GM21737 (cell line): ENCODE data around the gene CLSTN2.

ENCODE experiments used
- ATAC-seq: cut with Tn5 transposase; IDR thresholded peaks from one replicate; pipeline ENCODE4 v1.9.1; 2021; ENCODE audit warnings: mild to moderate bottlenecking, moderate library complexity; ENCODE audit not compliant: unreplicated experiment

CLSTN2 gene

DNA sequence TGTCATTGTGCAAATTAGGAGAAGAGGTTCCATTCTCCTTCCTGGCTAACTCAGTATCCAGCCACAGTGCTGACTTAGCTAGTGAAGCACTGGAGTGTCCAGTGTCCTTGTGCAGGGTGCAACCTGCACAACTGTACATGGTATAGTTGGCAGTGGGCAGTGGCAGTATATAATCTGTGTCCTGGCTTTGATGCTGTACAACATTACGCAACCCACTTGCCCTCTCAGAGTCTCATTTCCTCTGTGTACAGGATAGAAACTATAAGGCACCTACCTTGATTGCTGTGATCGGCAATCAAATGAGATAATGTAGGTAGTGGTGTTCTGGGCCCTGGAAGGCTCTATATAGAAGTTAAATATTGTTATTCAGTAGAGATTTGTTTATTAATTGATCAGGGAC is 333.6 kb downstream of the CLSTN2 start:
- ATAC-seq: no peak

DNA sequence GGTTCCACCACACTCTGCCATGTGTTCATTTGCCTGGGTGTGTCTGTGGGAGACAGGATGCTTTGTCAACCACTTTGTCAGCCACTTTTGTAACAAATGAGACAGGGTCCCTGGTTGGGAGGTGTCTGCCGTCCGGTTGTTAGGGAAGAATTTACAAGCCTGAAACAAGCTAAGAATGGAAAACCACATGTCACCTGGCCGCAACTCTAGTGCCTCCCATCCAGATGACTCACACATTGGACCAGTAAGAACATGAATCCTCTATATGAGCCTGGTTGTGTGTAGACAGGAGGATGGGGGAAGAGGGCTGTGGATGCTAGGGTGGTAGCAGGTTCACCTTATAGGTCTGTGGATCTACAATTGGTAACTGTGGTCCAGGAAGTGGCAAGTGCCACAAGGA is 335.3 kb downstream of the CLSTN2 start:
- ATAC-seq: no peak

DNA sequence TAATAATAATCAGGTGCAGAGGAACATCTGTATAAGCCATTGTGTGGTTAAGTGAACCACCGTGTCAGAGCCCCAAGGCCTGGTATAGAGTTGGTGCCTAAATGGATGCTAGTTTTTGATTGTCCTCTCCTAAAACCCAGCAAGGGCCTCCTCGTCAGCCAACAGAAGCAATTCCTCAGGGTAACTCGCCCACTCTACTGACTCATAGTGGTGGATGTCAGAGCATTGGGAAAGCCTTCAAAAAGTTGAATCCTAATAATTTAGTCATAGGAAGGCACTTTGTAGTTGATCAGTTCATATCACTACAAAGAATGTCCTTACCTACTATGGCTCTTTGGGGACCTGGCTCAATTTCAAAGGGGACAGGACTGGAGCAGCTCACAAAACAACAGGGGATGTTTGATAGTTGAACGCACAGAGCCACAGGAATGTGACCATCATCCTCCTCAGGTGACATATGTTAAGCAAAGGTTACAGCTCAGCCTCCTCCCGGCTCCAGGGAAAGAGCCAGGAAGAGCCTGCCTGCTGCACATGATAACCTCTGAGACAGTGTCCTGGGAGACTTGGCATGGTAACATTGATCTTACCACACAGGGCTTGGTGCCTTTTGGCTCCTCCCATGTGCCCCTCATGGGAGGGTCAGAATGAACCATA is 338.7 kb downstream of the CLSTN2 start:
- no peak for ATAC-seq

DNA sequence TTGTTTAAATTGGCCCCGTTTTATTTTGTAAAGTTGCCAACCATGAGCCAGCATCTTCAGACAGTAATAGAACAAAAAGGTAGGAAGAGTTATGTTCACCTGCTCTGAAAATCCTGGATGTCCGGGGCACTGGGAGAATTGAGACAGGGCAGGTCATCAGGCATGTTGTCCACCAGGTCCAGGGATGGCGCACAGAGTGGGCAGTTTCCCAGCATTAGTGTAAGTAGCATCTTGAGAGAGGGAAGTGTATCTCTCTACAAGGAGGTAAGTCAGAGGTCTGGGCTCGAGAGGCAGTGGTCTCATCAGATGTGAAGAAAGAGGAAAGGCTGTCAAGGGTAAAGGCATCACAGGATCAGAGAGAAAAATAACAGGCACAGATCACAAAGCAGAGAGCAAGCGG is 339.4 kb downstream of the CLSTN2 start:
- ATAC-seq: no peak

DNA sequence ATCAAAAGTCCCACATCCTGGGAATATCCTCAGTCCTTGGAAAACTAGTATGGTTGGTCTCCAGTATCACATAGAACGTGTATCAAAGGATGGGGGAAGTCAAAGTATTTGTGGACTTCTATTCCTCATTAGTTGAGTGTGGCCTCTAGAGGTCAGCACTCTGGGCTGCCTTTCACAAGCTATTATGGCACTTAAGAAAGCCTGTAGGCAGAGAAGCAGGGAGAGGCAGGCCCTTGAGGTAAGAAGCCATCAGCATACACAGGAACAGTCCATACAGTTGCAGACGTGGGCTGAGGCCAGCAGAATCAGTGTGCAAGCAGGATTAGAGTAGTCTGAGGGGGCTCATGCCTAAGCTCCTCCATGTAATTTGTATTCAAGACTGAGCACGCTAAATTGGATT is 341.7 kb downstream of the CLSTN2 start:
- no peak for ATAC-seq

DNA sequence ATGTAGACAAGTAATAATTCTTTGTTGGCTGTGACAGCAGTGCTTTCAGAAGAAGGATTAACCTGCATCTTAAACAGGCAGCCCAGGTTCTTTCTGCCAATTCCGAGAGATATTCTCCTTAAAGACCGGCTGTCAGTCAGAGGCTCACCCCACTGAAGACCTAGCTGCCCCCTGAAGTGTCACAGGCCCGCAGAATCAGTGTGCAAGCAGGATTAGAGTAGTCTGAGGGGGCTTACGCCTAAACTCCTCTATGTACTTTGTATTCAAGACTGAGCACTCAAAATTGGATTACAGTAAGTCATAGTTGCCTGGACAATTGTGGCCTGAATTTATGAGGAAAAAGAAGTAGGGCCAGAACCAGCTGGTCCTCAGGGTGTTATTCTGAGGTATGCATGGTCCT is 342.9 kb downstream of the CLSTN2 start:
- no peak for ATAC-seq

DNA sequence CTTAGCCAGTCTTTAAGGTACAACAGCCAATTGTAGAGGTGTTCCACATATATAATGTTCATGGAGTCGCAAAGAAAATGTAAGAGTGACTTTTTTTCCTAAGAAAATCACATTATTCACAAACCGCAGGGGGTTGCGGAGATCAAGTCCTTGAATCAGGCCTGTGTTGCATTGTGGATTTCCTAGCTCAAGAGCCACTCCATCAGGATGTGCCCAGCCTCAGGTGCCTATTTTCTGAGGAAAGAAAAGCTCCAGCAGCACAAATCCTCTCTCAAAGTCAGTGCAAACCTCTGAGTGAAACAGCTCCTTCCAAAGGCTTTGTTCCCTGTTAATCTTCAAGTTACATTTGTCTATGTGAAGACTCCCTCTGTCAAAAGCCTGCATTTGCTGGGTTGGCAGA is 349.4 kb downstream of the CLSTN2 start:
- ATAC-seq: no peak

DNA sequence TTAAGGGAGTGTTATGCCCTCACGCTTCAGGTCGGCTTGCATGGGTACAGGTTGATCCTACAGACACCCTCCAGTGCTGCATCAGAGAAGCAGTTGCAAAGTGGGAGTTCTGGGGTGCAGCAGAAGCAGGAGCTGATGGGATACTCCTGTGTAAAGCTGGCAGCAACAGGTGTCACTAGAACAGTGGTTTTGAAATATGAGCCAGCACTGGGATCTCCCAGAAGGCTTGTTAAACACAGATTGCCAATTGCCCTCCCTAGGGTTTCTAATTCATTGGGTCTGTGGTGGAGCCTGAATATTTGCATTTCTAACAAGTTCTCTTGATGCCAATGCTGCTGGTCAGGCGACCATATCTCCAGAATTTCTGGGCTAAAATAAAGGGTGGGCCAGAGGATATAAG is 350.4 kb downstream of the CLSTN2 start:
- no peak for ATAC-seq

DNA sequence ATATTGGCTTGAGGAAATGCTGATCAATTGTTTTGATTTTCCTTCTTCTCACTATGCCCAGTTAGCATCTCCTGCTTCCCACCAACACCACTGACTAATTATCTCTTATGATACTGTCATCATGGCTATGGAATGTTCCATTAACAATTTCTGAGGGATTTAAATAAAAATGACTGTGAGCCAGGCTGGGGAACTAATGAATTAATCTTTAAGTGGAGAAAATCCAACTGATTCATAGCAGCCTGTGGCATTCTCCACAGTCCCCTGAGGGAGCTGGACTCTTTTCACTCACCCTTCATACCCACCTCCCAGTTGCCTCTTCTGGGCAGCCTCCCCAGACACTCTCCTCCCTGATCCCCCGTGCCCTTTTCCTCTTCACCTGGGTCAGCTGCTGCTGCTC is 353.6 kb downstream of the CLSTN2 start:
- no peak for ATAC-seq

DNA sequence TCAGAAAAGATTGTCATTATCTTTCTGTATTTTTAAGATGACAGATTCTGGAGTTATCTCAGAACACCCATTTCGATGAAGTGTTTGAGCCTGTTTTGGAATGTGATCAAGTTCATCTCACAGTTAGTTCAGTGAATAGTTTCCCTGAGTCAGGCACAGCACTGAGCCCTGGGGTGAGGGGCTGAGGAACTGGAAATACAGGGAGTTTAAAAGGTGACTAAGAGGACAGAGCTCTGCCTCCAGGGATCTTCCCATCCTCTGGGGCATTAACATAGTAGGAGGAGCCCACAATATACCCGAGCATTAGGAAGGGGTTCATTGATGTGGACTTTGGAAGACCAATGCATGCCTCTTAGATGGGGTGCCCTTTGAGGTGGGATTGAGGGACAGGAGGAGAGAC is 355.1 kb downstream of the CLSTN2 start:
- no peak for ATAC-seq

DNA sequence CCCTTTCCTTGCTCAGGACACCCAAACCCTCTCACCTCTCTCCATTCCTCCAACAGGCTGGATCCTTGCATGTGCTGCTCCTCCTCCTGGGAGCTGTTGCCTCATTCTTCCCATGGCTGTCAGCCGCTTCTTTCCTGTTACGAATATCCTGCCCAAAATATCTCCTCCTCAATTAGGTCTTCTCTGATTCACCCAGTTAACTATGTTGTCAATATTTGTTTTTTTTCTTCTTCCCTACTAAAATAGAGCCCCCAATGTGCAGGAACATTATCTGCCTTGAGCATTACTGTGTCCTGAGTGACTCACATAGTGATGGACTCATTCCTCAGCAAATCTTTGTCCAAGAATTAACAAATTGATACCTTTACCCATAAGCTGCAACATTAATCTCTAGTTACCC is 357.2 kb downstream of the CLSTN2 start:
- no peak for ATAC-seq

DNA sequence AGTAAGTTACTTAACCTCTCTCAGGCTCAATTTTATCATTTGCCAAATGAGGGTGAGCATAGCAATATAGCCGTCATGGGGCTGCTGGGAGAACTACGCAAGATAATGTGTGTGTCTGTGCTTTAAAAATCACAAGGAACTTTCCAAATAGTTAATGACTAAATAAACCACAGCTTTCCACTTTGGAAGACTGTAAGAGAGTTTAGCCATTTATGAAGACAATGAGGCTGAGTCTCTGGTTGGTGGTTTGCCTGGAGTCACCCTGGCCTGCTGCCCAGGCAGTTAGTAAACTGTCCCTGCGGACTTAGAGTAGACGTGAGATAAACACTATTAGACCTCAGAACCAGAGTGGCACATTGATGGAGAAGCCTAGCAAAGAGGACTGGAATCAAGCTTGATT is 357.7 kb downstream of the CLSTN2 start:
- ATAC-seq: no peak

DNA sequence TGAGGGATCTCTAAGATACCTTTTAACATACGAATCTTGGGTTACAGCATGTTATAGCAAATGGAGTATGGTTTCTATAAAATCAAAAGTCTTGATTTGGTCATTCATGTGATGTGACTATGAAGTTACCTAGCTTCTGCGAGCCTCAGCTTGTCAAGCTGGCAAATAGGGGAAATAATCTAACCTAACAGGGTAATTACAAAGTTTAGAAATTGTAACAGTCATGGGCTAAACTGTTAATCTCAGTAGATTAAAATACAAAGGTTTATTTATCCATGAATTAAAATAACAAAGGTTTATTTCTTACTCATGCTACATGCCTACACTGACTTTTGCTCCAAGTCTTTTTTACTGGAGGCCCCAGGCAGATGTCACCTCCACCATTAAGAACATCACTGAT is 359.1 kb downstream of the CLSTN2 start:
- ATAC-seq: no peak

DNA sequence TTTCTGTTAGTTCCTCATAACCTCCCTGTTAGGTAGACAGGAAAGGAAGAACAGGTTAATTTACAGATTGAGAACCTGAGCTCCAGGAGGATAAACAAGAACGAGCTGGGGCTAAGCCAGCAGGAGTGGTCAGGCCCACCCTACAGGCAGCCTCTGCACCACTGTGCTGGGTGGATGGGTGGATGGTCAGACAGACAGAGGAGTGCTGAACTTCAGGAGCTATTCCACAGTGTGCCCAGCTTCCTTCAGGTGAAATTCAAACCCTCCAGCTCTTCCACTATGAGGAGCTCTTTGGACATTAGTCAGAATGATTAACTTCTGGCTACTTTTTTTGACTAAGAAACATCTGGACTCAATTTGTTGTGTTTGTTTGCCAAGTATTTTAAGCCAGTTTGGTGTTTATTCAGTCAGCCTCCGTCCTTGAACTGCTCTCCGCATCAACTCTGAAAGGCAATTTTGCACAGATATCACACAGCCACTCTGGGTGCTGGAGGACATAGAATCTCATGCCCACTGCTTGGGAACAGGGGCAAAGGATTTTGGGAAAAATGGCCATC is 361.9 kb downstream of the CLSTN2 start:
- no peak for ATAC-seq

DNA sequence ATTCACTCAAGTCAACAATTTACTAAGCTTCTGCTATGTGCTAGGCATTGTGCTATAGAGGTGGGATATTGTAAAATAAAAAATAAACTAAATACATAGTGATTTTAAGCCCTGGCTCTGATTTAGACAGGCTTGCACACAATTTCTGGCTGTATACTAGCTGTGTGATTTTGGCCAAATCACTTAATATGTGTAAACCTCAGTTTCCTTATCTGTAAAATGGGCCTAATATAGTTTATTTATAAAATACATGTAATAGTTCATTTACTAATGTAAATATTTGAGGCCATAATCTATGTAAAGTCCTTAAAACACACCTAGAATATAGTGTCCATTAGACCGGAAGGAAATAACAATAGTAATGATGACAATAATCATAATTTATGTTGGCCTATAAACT is 363.1 kb downstream of the CLSTN2 start:
- ATAC-seq: no peak

DNA sequence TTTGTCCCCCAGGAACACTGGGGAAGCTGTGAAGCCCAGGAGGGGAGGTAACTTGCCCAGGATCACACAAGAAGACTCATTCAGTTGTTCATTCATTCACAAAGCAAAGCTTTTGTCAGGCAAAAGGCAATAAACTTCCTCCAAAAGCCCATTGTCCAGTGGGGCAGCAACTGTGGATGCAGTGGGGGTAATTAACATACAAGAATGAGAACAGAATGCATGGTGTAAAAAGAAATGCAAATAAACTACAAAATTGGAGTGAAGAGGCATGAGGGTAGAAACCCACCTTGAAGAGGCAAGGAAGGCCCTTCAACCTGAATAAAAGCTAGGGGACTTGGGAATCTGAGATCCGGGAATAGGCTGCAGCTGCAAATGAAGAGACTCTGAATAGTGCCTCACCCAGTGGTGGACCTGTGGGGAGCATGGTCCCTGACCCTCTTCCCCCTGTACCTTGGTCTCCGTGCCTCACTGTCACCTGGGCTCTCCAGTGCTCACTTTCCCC is 363.6 kb downstream of the CLSTN2 start:
- no peak for ATAC-seq

DNA sequence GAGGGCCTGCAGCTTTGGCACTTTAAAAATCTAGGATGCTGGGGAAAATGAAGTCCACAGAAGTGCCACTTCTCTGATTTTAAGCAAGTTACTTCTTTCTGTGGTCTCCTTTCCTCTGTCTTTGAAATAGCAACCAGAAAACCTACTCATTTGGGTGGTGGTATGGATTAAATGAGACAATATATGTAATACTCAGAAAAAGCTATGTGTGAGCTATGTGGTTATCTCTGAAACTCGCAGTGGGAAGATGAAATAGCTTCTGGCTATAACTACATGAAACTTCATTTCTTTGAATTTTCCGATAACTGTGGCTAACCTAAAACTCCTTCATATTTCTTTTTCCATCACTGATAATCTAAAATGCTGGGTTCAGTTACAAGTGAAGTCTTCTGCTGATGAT is 368.9 kb downstream of the CLSTN2 start:
- ATAC-seq: no peak

DNA sequence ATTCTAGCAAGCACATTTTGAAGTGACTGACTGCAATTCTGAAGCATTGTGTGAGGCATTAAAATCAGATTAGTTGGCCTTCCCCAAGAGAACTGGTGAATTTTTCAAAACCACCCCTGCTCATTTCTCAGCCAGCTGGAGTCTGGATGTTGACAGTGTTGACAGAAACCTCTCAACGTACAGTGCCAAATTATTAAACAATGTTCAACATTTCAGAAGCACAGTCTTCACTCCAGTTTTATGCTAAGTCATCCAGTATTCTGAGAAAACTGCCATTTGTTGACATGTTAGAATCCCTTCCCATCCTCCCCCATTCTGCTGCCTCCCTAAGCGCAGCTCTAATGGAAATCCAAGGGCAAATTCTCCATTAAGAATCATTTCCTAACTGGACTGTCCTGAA is 373.6 kb downstream of the CLSTN2 start:
- no peak for ATAC-seq

DNA sequence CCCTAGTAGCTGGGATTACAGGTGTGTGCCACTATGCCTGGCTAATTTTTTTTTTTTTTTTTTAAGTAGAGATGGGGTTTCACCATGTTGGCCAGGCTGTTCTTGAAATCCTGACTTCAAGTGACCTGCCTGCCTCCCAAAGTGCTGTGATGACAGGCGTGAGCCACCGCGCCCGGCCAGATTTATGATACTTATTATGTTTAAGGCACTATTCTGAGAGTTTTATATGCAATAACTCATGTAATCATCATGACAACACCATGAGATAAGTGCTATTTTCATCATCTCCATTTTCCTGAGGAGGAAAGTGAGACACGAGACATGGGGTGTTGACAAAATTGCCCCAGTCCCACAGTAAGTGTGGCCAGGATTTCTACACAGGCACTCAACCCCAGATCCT is 376.4 kb downstream of the CLSTN2 start:
- no peak for ATAC-seq

DNA sequence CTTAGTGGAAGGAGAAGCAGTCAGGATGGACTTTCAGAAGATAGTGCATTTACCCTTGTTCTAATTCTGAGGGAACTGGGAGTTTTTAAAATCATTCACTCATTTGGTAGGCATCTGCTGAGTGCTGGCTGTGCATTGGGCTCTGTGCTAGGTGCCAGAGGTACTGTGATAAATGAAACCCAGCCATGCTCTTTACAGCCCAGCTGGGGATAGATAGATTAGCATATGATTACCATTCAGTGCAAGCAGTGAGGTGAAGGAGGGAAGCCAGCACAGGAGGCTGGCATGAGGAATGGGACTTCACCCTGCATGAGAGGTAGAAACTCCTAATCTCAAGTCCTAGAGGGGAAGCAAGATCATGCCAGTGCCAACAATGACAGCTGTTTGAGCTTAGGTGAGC is 381.0 kb downstream of the CLSTN2 start:
- ATAC-seq: no peak

DNA sequence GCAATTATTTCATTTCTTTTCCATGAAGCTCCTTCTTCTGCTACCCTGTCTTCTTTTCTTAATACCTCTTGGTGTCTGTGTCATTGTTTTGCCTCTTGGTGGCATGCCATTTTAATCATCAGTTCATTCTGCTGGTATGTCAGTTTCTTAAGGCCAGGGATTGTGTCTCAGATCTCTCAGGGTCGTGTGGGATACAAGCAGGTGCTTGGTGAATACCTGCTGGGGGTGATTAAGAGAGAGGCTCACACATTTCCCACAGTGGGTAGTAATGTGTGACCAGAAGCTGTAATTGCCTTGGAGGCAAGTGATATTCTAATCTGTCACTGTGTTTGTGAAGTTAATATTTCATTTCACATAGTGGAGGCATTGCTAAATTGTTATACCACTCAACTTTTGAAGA is 381.5 kb downstream of the CLSTN2 start:
- no peak for ATAC-seq

DNA sequence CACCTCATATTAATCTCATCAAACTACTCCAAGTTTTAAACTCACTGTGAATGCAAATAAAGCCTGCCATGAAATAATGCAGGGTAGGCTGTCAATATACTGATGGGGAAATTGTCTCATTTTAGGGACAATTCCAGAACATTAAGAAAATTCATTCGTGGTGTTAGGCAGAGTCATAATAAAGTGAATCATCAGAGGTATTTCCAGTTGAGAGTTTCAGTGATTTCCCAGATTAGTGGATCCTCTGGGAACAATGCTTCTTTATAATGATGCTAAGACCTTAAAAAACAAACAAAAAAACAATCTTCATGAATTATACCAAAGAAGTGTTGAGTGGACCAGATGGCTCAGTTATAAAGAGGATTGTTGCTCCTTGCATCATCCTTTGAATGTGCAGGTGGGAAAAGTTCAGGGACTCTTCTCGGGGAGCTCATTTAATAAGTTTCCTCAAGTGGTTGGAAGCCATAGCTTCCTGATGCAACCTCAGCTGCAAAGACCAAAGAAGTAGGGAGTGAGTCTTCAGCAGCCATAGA is 381.9 kb downstream of the CLSTN2 start:
- ATAC-seq: no peak

DNA sequence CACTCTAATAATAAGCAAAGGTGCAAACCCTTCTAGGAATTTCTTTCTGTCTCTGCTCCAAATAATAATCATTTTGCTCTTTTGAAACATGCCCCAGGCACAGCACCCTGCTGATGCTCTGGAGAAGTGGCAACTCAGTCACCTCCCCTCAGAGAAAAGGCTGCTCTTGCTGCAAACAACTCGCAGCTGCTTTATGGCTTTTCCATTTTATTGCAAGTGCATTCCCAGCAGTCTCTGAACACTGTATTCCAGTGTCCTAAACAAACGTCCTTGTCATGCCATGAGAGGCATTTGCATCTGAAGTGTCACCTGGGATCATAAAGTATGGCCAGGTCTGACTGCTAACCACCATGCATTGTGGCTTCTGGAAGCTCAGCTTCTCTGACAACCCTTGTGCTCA is 384.8 kb downstream of the CLSTN2 start:
- no peak for ATAC-seq
